H9 (cell line): ENCODE results near the gene FBLN7. TPM values are rescaled to one million over a fixed set of nuclear protein-coding genes. Genes with fewer than 3 reads are reported as not detected.

Source experiments
- DNase-seq: peaks from one replicate; pipeline ENCODE4 v3.0.0-alpha.2; 2017
- H2AFZ ChIP-seq: one replicate; pipeline ENCODE4 v1.6.1; 2013; ENCODE audit warnings: mild to moderate bottlenecking, low read length, control low read depth, moderate library complexity
- H2AK5ac ChIP-seq: 2 replicates; pipeline ENCODE4 v1.6.1; 2013; ENCODE audit warnings: low read length, control low read depth, mixed read lengths; ENCODE audit not compliant: insufficient read length
- H2BK120ac ChIP-seq: one replicate; pipeline ENCODE4 v1.6.1; 2013; ENCODE audit warnings: low read depth, mild to moderate bottlenecking, low read length, control low read depth, inconsistent platforms; ENCODE audit not compliant: poor library complexity, severe bottlenecking
- H2BK12ac ChIP-seq: 2 replicates; pipeline ENCODE4 v1.6.1; 2013; ENCODE audit warnings: low read length, control low read depth, mixed read lengths, low read depth; ENCODE audit not compliant: insufficient read length
- H2BK15ac ChIP-seq: 2 replicates; pipeline ENCODE4 v1.6.1; 2013; ENCODE audit warnings: low read depth, low read length, control low read depth
- H2BK20ac ChIP-seq: one replicate; pipeline ENCODE4 v1.6.1; 2013; ENCODE audit warnings: low read depth, mild to moderate bottlenecking, low read length, control low read depth, inconsistent platforms; ENCODE audit not compliant: poor library complexity, severe bottlenecking
- H2BK5ac ChIP-seq: 2 replicates; pipeline ENCODE4 v1.6.1; 2013; ENCODE audit warnings: low read length, control low read depth, mixed read lengths; ENCODE audit not compliant: insufficient read length
- H3K14ac ChIP-seq: 2 replicates; pipeline ENCODE4 v1.6.1; 2013; ENCODE audit warnings: low read length, control low read depth; ENCODE audit not compliant: insufficient read depth
- H3K18ac ChIP-seq: 2 replicates; pipeline ENCODE4 v1.6.1; 2013; ENCODE audit warnings: low read depth, mild to moderate bottlenecking, mixed read lengths, low read length, control low read depth; ENCODE audit not compliant: insufficient read length
- H3K23ac ChIP-seq: 2 replicates; pipeline ENCODE4 v1.6.1; 2013; ENCODE audit warnings: low read length, control low read depth, mixed read lengths, low read depth; ENCODE audit not compliant: insufficient read length
- H3K23me2 ChIP-seq: 2 replicates; pipeline ENCODE4 v1.6.1; 2013; ENCODE audit warnings: low read depth, mild to moderate bottlenecking, mixed read lengths, low read length, control low read depth; ENCODE audit not compliant: insufficient read length, poor library complexity, severe bottlenecking
- H3K27ac ChIP-seq: 2 replicates; pipeline ENCODE4 v1.5.1; 2013; ENCODE audit warnings: low read length, control low read depth, mixed read lengths, low read depth; ENCODE audit not compliant: insufficient read length
- H3K27me3 ChIP-seq: 2 replicates; pipeline ENCODE4 v1.6.1; 2013; ENCODE audit warnings: low read length, control low read depth, inconsistent platforms; ENCODE audit not compliant: insufficient read depth
- H3K4ac ChIP-seq: 2 replicates; pipeline ENCODE4 v1.6.1; 2013; ENCODE audit warnings: low read depth, mild to moderate bottlenecking, control low read depth, inconsistent platforms, low read length, moderate library complexity
- H3K4me1 ChIP-seq: 2 replicates; pipeline ENCODE4 v1.6.1; 2013; ENCODE audit warnings: low read length, control low read depth, inconsistent platforms; ENCODE audit not compliant: insufficient read depth
- H3K4me2 ChIP-seq: 2 replicates; pipeline ENCODE4 v1.6.1; 2013; ENCODE audit warnings: low read length, control low read depth, mixed read lengths; ENCODE audit not compliant: insufficient read length, insufficient read depth
- H3K56ac ChIP-seq: 2 replicates; pipeline ENCODE4 v1.6.1; 2013; ENCODE audit warnings: low read depth, mild to moderate bottlenecking, mixed read lengths, low read length, control low read depth; ENCODE audit not compliant: insufficient read length
- H3K79me1 ChIP-seq: 2 replicates; pipeline ENCODE4 v1.6.1; 2013; ENCODE audit warnings: low read depth, mild to moderate bottlenecking, moderate library complexity, low read length, control low read depth, inconsistent platforms; ENCODE audit not compliant: insufficient read depth, poor library complexity, severe bottlenecking
- H3K79me2 ChIP-seq: 2 replicates; pipeline ENCODE4 v1.6.1; 2013; ENCODE audit warnings: low read length, control low read depth, inconsistent platforms; ENCODE audit not compliant: insufficient read depth
- H3K9ac ChIP-seq: 2 replicates; pipeline ENCODE4 v1.6.1; 2013; ENCODE audit warnings: low read length, control low read depth, mixed read lengths; ENCODE audit not compliant: insufficient read length; ENCODE audit errors: extremely low read depth
- H3K9me3 ChIP-seq: one replicate; pipeline ENCODE4 v1.6.1; 2013; ENCODE audit warnings: low read depth, low read length, inconsistent platforms; ENCODE audit not compliant: control insufficient read depth
- H3T11ph ChIP-seq: one replicate; pipeline ENCODE4 v1.6.1; 2013; ENCODE audit warnings: mild to moderate bottlenecking, low read length, control low read depth, inconsistent platforms
- H4K20me1 ChIP-seq: one replicate; pipeline ENCODE4 v1.6.1; 2013; ENCODE audit not compliant: control insufficient read depth, insufficient read length, insufficient read depth
- H4K5ac ChIP-seq: 2 replicates; pipeline ENCODE4 v1.6.1; 2013; ENCODE audit warnings: low read depth, mild to moderate bottlenecking, mixed read lengths, low read length, control low read depth; ENCODE audit not compliant: insufficient read length
- H4K8ac ChIP-seq: replicated peaks from 2 replicates; pipeline ENCODE4 v1.6.1; 2013; ENCODE audit warnings: low read length, control low read depth, mixed read lengths, low read depth; ENCODE audit not compliant: insufficient read length
- H4K91ac ChIP-seq: 2 replicates; pipeline ENCODE4 v1.6.1; 2013; ENCODE audit warnings: low read depth, mild to moderate bottlenecking, moderate library complexity, mixed read lengths, low read length, control low read depth; ENCODE audit not compliant: insufficient read length
- H3K27ac Mint-ChIP-seq, 3 experiments: 2 replicates in 2 of 3; 3 replicates in 1 of 3; pipeline ENCODE4 v1.8.0; 2020 to 2021; ENCODE audit warnings: mixed read lengths in 3 of 3, mild to moderate bottlenecking in 1 of 3, moderate library complexity in 1 of 3
- H3K27me3 Mint-ChIP-seq: 2 replicates; pipeline ENCODE4 v1.8.0; 2021; ENCODE audit warnings: low read depth, mild to moderate bottlenecking, moderate library complexity, mixed read lengths
- H3K36me3 Mint-ChIP-seq, 3 experiments: 2 replicates in 2 of 3; 3 replicates in 1 of 3; pipeline ENCODE4 v1.8.0; 2020 to 2021; ENCODE audit warnings: low read depth in 3 of 3, mixed read lengths in 3 of 3; ENCODE audit not compliant: insufficient read depth in 1 of 3
- H3K4me1 Mint-ChIP-seq, 2 experiments: 2 replicates each; pipeline ENCODE4 v1.8.0; 2020; ENCODE audit warnings: mixed read lengths in 2 of 2
- H3K4me3 Mint-ChIP-seq, 2 experiments: 2 replicates in 1 of 2; 3 replicates in 1 of 2; pipeline ENCODE4 v1.8.0; 2020 to 2021; ENCODE audit warnings: mild to moderate bottlenecking in 2 of 2, mixed read lengths in 2 of 2, moderate library complexity in 1 of 2
- H3K9me3 Mint-ChIP-seq, 2 experiments: 2 replicates in 1 of 2; 3 replicates in 1 of 2; pipeline ENCODE4 v1.8.0; 2020; ENCODE audit warnings: mild to moderate bottlenecking in 2 of 2, mixed read lengths in 2 of 2, moderate library complexity in 1 of 2
- CTCF ChIP-seq: fragments of 200-600 bp; sonication (generic); conservative IDR thresholded peaks from 3 replicates; pipeline ENCODE4 v1.8.0; 2021; ENCODE audit warnings: antibody characterized with exemption, mild to moderate bottlenecking
- WGBS: extraction: QIAGEN DNeasy Blood & Tissue Kit; methylation state at CpG from one replicate; pipeline ENCODE4 v1.1.7; 2013; ENCODE audit warnings: missing lambda C conversion rate, low lambda C conversion rate, mixed read lengths; ENCODE audit not compliant: insufficient read length; ENCODE audit errors: extremely low coverage; 5-methylcytosine and 5-hydroxymethylcytosine counted together
- total RNA-seq: library from RNA; stranded (reverse); gene quantifications from 2 replicates; pipeline ENCODE4 v1.2.1, GENCODE V29; 2021

Gene FBLN7
- total RNA-seq, 1 experiment from 2014 or later = 1.3 TPM

DNA sequence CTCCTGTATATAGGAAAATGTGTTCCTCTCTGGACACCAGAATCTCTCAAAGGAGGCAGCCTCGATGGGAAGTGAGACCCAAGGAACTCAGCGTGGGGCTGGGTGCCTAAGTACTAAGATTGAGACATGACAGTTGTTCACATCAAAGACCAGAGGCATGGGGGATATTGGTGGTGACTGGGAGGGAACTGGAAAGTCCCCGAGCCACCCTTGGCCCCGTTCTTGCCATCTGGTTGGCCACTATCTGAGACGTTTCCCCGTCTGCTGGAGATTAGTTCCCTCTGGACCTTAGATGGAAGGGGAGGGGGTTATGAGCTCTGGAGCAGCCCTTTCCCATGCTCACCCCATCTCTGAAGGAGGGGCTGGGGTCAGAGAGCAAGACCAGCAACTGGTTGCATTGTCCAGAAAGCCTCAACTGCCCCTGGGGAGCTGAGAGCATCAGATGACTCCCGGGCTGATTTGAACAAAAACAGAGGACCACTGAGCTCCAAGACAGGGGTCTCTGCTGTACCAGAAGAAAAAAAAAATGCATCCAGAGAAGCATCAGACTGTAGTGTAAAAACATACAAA, 11.8 kb downstream of the FBLN7 start:
- no peak overlapping the region for H4K91ac ChIP-seq
- H4K20me1 ChIP-seq = no peaks in the 10 kb centered on the region
- H2AFZ ChIP-seq = no peak overlapping the region
- H3K23me2 ChIP-seq = no peaks in the 10 kb centered on the region
- H4K8ac ChIP-seq = no peak overlapping the region
- no peak overlapping the region for H3K14ac ChIP-seq
- no peak overlapping the region for H3K18ac ChIP-seq
- H3K23ac ChIP-seq = no peak overlapping the region
- no peak overlapping the region for H3K27ac ChIP-seq
- TF ChIP-seq CTCF = no peak
- peaks cover 3% of the 10 kb centered on the region; the same call in 1 of the 2 replicates for H3K4me1 ChIP-seq
- H2BK120ac ChIP-seq = no peak overlapping the region
- no peak overlapping the region for H3K27ac Mint-ChIP-seq
- H3T11ph ChIP-seq = no peak overlapping the region
- H2BK5ac ChIP-seq = no peak overlapping the region
- H3K4ac ChIP-seq = no peak overlapping the region
- H3K9ac ChIP-seq = no peak overlapping the region
- H3K36me3 Mint-ChIP-seq = no peaks in the 10 kb centered on the region; a peak in 1 of 7 replicates
- no peak overlapping the region for H3K56ac ChIP-seq
- H3K4me2 ChIP-seq = no peak overlapping the region
- H3K79me2 ChIP-seq = no peaks in the 10 kb centered on the region
- H3K9me3 ChIP-seq = no peaks in the 10 kb centered on the region
- no peak overlapping the region for H2BK20ac ChIP-seq
- no peak for DNase-seq
- H3K4me1 Mint-ChIP-seq = peaks cover 11 to 14% of the 10 kb centered on the region in 2 experiments
- H2AK5ac ChIP-seq = no peak overlapping the region
- H3K4me3 Mint-ChIP-seq = no peak overlapping the region
- H3K27me3 Mint-ChIP-seq = peaks cover 1% of the 10 kb centered on the region
- no peak overlapping the region for H4K5ac ChIP-seq
- no peak overlapping the region for H2BK15ac ChIP-seq
- no peaks in the 10 kb centered on the region for H3K27me3 ChIP-seq
- no peaks in the 10 kb centered on the region for H3K9me3 Mint-ChIP-seq
- no peak overlapping the region for H2BK12ac ChIP-seq
- no peaks in the 10 kb centered on the region for H3K79me1 ChIP-seq
- no CpG with 5 or more reads among the region's 7 CpGs for WGBS
